ENCODE results near the gene LAPTM5.

LAPTM5 gene

GRCh38 chr1:30746212-30747032 is 11.2 kb downstream of the LAPTM5 start:
- peak overlapping the region; percentile 36 for H2BK120ac ChIP-seq (ENCODE audit: low read depth, low read length)
- H2BK15ac ChIP-seq (ENCODE audit: low read length), result peak overlapping the region; percentile 49
- no peaks in the 10 kb centered on the region for H3K9me3 ChIP-seq (replicated peaks in 1 of 2; ENCODE audit: control insufficient read depth in 2 of 2, insufficient read depth in 1 of 2, low read depth in 1 of 2, low read length in 2 of 2)
- peak overlapping the region in 1 of 2 donors; percentile 18 for H3K4me3 ChIP-seq (ENCODE audit: low read length in 2 of 2)
- no peaks in the 10 kb centered on the region for H3K27me3 ChIP-seq (ENCODE audit: control insufficient read depth in 3 of 3, insufficient read depth in 3 of 3, low read depth in 1 of 3, low read length in 3 of 3)
- peaks cover 2% of the 10 kb centered on the region for H3K79me1 ChIP-seq (ENCODE audit: low read depth, low read length)
- H3K36me3 ChIP-seq (replicated peaks in 1 of 2; ENCODE audit: control insufficient read depth in 2 of 2, insufficient read depth in 2 of 2, low read length in 2 of 2), result no peaks in the 10 kb centered on the region
- H2AFZ ChIP-seq (ENCODE audit: low read length), result no peak overlapping the region
- no peak for DNase-seq (ENCODE audit: low spot score)
- peaks cover 7 to 11% of the 10 kb centered on the region in 2 donors for H3K4me1 ChIP-seq (ENCODE audit: control insufficient read depth in 2 of 2, insufficient read depth in 1 of 2, low read depth in 1 of 2, low read length in 2 of 2)
- peak overlapping the region; percentile 88 for H2AK5ac ChIP-seq (ENCODE audit: low read depth, low read length)
- H3K23ac ChIP-seq (ENCODE audit: low read depth, low read length, poor library complexity), result peak overlapping the region; percentile 9
- H3K14ac ChIP-seq (ENCODE audit: low read length), result no peak overlapping the region
- WGBS, 2 donors (ENCODE audit: extremely low coverage in 2 of 2, insufficient read length in 2 of 2, insufficient replicate concordance in 1 of 2), result no CpG with 5 or more reads among the region's 16 CpGs
- H2BK5ac ChIP-seq (ENCODE audit: low read length), result no peak overlapping the region
- peak overlapping the region; percentile 61 for H2BK12ac ChIP-seq (ENCODE audit: low read length)
- H3K4ac ChIP-seq (ENCODE audit: low read length), result peak overlapping the region; percentile 90
- H3K9ac ChIP-seq (ENCODE audit: low read depth, low read length, poor library complexity), result peak overlapping the region; percentile 3
- no peak overlapping the region for H3K4me2 ChIP-seq (ENCODE audit: insufficient read depth, low read length, poor library complexity, severe bottlenecking)
- peak overlapping the region; percentile 84 for H3K18ac ChIP-seq (ENCODE audit: low read length)
- H3K27ac ChIP-seq (replicated peaks; ENCODE audit: low read length), result no peak overlapping the region
- peak overlapping the region; percentile 48 for H4K91ac ChIP-seq (ENCODE audit: low read depth, low read length, poor library complexity)
- H4K8ac ChIP-seq (ENCODE audit: low read depth, low read length), result no peak overlapping the region

- Histone ChIP-seq H3K23ac (ENCODE audit: low read depth, low read length, poor library complexity) (no peak overlapping the region), H3K4me2 (ENCODE audit: insufficient read depth, low read length, poor library complexity, severe bottlenecking) (no peak overlapping the region), H4K91ac (ENCODE audit: low read depth, low read length, poor library complexity) (peak overlapping the region; percentile 25), H3K4ac (ENCODE audit: low read length) (no peak overlapping the region), H2BK120ac (ENCODE audit: low read depth, low read length) (no peak overlapping the region), H2BK15ac (ENCODE audit: low read length) (peak overlapping the region; percentile 49), H2BK5ac (ENCODE audit: low read length) (no peak overlapping the region), H3K27ac (replicated peaks; ENCODE audit: low read length) (no peak overlapping the region), H2BK12ac (ENCODE audit: low read length) (peak overlapping the region; percentile 61), H3K36me3 (replicated peaks in 1 of 2; ENCODE audit: control insufficient read depth in 2 of 2, insufficient read depth in 2 of 2, low read length in 2 of 2) (no peaks in the 10 kb centered on the region), H2AFZ (ENCODE audit: low read length) (no peak overlapping the region), H4K8ac (ENCODE audit: low read depth, low read length) (no peak overlapping the region), H3K4me3 (ENCODE audit: low read length in 2 of 2) (no peak overlapping the region), H3K79me1 (ENCODE audit: low read depth, low read length) (peaks cover 2% of the 10 kb centered on the region), H3K9ac (ENCODE audit: low read depth, low read length, poor library complexity) (no peak overlapping the region), H3K27me3 (ENCODE audit: control insufficient read depth in 3 of 3, insufficient read depth in 3 of 3, low read depth in 1 of 3, low read length in 3 of 3) (no peaks in the 10 kb centered on the region), H3K4me1 (ENCODE audit: control insufficient read depth in 2 of 2, insufficient read depth in 1 of 2, low read depth in 1 of 2, low read length in 2 of 2) (peaks cover 9 to 11% of the 10 kb centered on the region in 2 donors), H2AK5ac (ENCODE audit: low read depth, low read length) (peak overlapping the region; percentile 88), H3K18ac (ENCODE audit: low read length) (peak overlapping the region; percentile 84), H3K9me3 (replicated peaks in 1 of 2; ENCODE audit: control insufficient read depth in 2 of 2, insufficient read depth in 1 of 2, low read depth in 1 of 2, low read length in 2 of 2) (no peaks in the 10 kb centered on the region), H3K14ac (ENCODE audit: low read length) (no peak overlapping the region)
- DNase-seq (ENCODE audit: low spot score), result no peak
- no CpG with 5 or more reads among the region's 4 CpGs for WGBS, 2 donors (ENCODE audit: extremely low coverage in 2 of 2, insufficient read length in 2 of 2, insufficient replicate concordance in 1 of 2)
Observed at GRCh38 chr1:30745834-30746208, 11.8 kb downstream of the LAPTM5 start.

DNA sequence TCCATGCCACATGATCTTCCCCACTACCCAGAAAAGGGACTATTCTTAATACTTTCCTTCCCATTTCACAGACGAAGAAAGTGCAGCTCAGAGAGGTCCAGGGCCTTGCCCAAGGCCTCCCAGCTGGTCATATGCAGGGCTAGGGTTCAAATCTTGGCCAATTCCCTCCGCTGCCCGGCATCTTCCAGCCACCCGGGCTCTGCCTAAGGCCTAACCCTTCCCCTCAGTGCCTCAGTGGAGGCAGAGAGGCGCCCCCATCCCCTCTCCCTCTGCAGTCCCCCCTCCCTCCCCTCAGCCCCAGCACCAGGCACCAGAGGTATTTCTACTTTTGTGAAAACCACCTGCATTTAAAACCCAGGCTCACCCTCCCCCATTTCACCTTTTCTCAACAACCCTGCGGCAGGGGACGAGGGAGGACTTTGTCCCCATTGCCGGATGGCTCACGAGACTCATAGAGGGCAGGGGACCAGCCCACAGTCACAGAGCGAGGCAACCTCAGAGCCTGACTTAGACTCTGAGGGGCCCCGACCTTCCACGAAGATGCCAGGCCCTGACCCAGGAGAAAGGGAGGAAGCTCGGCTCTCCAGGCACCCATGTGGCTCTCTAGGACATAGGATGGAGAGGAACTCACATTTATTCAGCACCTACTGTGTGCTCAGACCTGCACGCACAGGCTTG is 12.3 kb downstream of the LAPTM5 start:
- Histone ChIP-seq H3K9me3 (replicated peaks in 1 of 2; ENCODE audit: control insufficient read depth in 2 of 2, insufficient read depth in 1 of 2, low read depth in 1 of 2, low read length in 2 of 2) (no peaks in the 10 kb centered on the region), H3K9ac (ENCODE audit: low read depth, low read length, poor library complexity) (peak overlapping the region; percentile 26), H3K23ac (ENCODE audit: low read depth, low read length, poor library complexity) (peak overlapping the region; percentile 19), H3K27me3 (ENCODE audit: control insufficient read depth in 3 of 3, insufficient read depth in 3 of 3, low read depth in 1 of 3, low read length in 3 of 3) (no peaks in the 10 kb centered on the region), H3K36me3 (replicated peaks in 1 of 2; ENCODE audit: control insufficient read depth in 2 of 2, insufficient read depth in 2 of 2, low read length in 2 of 2) (no peaks in the 10 kb centered on the region), H3K14ac (ENCODE audit: low read length) (no peak overlapping the region), H2BK15ac (ENCODE audit: low read length) (peak overlapping the region; percentile 15), H2BK12ac (ENCODE audit: low read length) (no peak overlapping the region), H2AFZ (ENCODE audit: low read length) (no peak overlapping the region), H3K18ac (ENCODE audit: low read length) (no peak overlapping the region), H2AK5ac (ENCODE audit: low read depth, low read length) (peak overlapping the region; percentile 88), H3K27ac (replicated peaks; ENCODE audit: low read length) (no peak overlapping the region), H3K4me1 (ENCODE audit: control insufficient read depth in 2 of 2, insufficient read depth in 1 of 2, low read depth in 1 of 2, low read length in 2 of 2) (peaks cover 9 to 11% of the 10 kb centered on the region in 2 donors), H2BK120ac (ENCODE audit: low read depth, low read length) (no peak overlapping the region), H3K4me3 (ENCODE audit: low read length in 2 of 2) (no peak overlapping the region), H2BK5ac (ENCODE audit: low read length) (no peak overlapping the region), H3K4me2 (ENCODE audit: insufficient read depth, low read length, poor library complexity, severe bottlenecking) (no peak overlapping the region), H3K79me1 (ENCODE audit: low read depth, low read length) (peaks cover 2% of the 10 kb centered on the region), H4K91ac (ENCODE audit: low read depth, low read length, poor library complexity) (no peak overlapping the region), H4K8ac (ENCODE audit: low read depth, low read length) (no peak overlapping the region), H3K4ac (ENCODE audit: low read length) (no peak overlapping the region)
- DNase-seq (ENCODE audit: low spot score), result no peak
- no CpG with 5 or more reads among the region's 14 CpGs for WGBS, 2 donors (ENCODE audit: extremely low coverage in 2 of 2, insufficient read length in 2 of 2, insufficient replicate concordance in 1 of 2)

GRCh38 chr1:30744060-30744756 is 13.4 kb downstream of the LAPTM5 start:
- H2BK120ac ChIP-seq (ENCODE audit: low read depth, low read length), result no peak overlapping the region
- H2AFZ ChIP-seq (ENCODE audit: low read length), result no peak overlapping the region
- H2AK5ac ChIP-seq (ENCODE audit: low read depth, low read length), result no peak overlapping the region
- H2BK5ac ChIP-seq (ENCODE audit: low read length), result no peak overlapping the region
- no peak overlapping the region for H3K27ac ChIP-seq (replicated peaks; ENCODE audit: low read length)
- H3K9ac ChIP-seq (ENCODE audit: low read depth, low read length, poor library complexity), result no peak overlapping the region
- peaks cover 11% of the 10 kb centered on the region in 2 donors for H3K4me1 ChIP-seq (ENCODE audit: control insufficient read depth in 2 of 2, insufficient read depth in 1 of 2, low read depth in 1 of 2, low read length in 2 of 2)
- no peak overlapping the region for H2BK12ac ChIP-seq (ENCODE audit: low read length)
- H3K4me3 ChIP-seq (ENCODE audit: low read length in 2 of 2), result no peak overlapping the region
- no peaks in the 10 kb centered on the region for H3K9me3 ChIP-seq (replicated peaks in 1 of 2; ENCODE audit: control insufficient read depth in 2 of 2, insufficient read depth in 1 of 2, low read depth in 1 of 2, low read length in 2 of 2)
- H3K14ac ChIP-seq (ENCODE audit: low read length), result peak overlapping the region; percentile 51
- H4K8ac ChIP-seq (ENCODE audit: low read depth, low read length), result no peak overlapping the region
- H3K79me1 ChIP-seq (ENCODE audit: low read depth, low read length), result no peaks in the 10 kb centered on the region
- peak overlapping the region; percentile 20 for H3K23ac ChIP-seq (ENCODE audit: low read depth, low read length, poor library complexity)
- no peak overlapping the region for H2BK15ac ChIP-seq (ENCODE audit: low read length)
- no peak overlapping the region for H3K18ac ChIP-seq (ENCODE audit: low read length)
- no CpG with 5 or more reads among the region's 7 CpGs for WGBS, 2 donors (ENCODE audit: extremely low coverage in 2 of 2, insufficient read length in 2 of 2, insufficient replicate concordance in 1 of 2)
- no peak for DNase-seq (ENCODE audit: low spot score)
- H3K4me2 ChIP-seq (ENCODE audit: insufficient read depth, low read length, poor library complexity, severe bottlenecking), result no peak overlapping the region
- H3K4ac ChIP-seq (ENCODE audit: low read length), result no peak overlapping the region
- no peak overlapping the region for H4K91ac ChIP-seq (ENCODE audit: low read depth, low read length, poor library complexity)
- no peaks in the 10 kb centered on the region for H3K36me3 ChIP-seq (replicated peaks in 1 of 2; ENCODE audit: control insufficient read depth in 2 of 2, insufficient read depth in 2 of 2, low read length in 2 of 2)
- no peaks in the 10 kb centered on the region for H3K27me3 ChIP-seq (ENCODE audit: control insufficient read depth in 3 of 3, insufficient read depth in 3 of 3, low read depth in 1 of 3, low read length in 3 of 3)

Data from neuronal stem cell (in vitro differentiated cells).